Smooth muscle cell (in vitro differentiated cells): ENCODE results near the gene DEPDC5. TPM values are rescaled to one million over a fixed set of nuclear protein-coding genes. Genes with fewer than 3 reads are reported as not detected.

Source experiments
- DNase-seq: peaks from one replicate; lab custom pipeline; 2025; ENCODE audit not compliant: unreplicated experiment; lab: John Stamatoyannopoulos, UW
- H2AFZ ChIP-seq: fragments of 200-600 bp; sonication (generic); 2 replicates; pipeline ENCODE4 v1.6.0; 2016; ENCODE audit warnings: antibody characterized with exemption, low read depth, mild to moderate bottlenecking
- H3F3A ChIP-seq: fragments of 200-600 bp; sonication (generic); 2 replicates; pipeline ENCODE4 v1.6.0; 2017; ENCODE audit warnings: antibody characterized with exemption, low read depth
- H3K27ac ChIP-seq: fragments of 200-600 bp; sonication (generic); 2 replicates; pipeline ENCODE4 v1.5.1; 2016; ENCODE audit warnings: low read depth, mild to moderate bottlenecking
- H3K27me3 ChIP-seq: fragments of 200-600 bp; sonication (generic); 2 replicates; pipeline ENCODE4 v1.6.1; 2016; ENCODE audit warnings: low read depth, mild to moderate bottlenecking
- H3K36me3 ChIP-seq: fragments of 200-600 bp; sonication (generic); 2 replicates; pipeline ENCODE4 v1.5.1; 2016; ENCODE audit warnings: low read depth
- H3K4me1 ChIP-seq: fragments of 200-600 bp; sonication (generic); 2 replicates; pipeline ENCODE4 v1.5.1; 2016; ENCODE audit warnings: low read depth
- H3K4me2 ChIP-seq: fragments of 200-600 bp; sonication (generic); 2 replicates; pipeline ENCODE4 v1.6.0; 2016; ENCODE audit warnings: mild to moderate bottlenecking
- H3K4me3 ChIP-seq: fragments of 200-600 bp; sonication (generic); 2 replicates; pipeline ENCODE4 v1.5.1; 2016; ENCODE audit warnings: mild to moderate bottlenecking
- H3K79me2 ChIP-seq: fragments of 200-600 bp; sonication (generic); 2 replicates; pipeline ENCODE4 v1.6.0; 2016; ENCODE audit warnings: low read depth, mild to moderate bottlenecking
- H3K9ac ChIP-seq: fragments of 200-600 bp; sonication (generic); 2 replicates; pipeline ENCODE4 v1.6.0; 2016; ENCODE audit warnings: low read depth
- H3K9me3 ChIP-seq: fragments of 200-600 bp; sonication (generic); replicated peaks from 2 replicates; pipeline ENCODE4 v1.5.1; 2016; ENCODE audit warnings: low read depth
- H4K20me1 ChIP-seq: fragments of 200-600 bp; sonication (generic); 2 replicates; pipeline ENCODE4 v1.6.0; 2016; ENCODE audit warnings: low read depth
- CTCF ChIP-seq: fragments of 200-600 bp; sonication (generic); IDR thresholded peaks from 2 replicates; pipeline ENCODE4 v1.5.1; 2017; ENCODE audit warnings: borderline replicate concordance, mild to moderate bottlenecking, antibody characterized with exemption; ENCODE audit not compliant: insufficient read depth, poor library complexity, severe bottlenecking
- WGBS: methylation state at CpG from one replicate; pipeline ENCODE4 v1.1.7; 2016; ENCODE audit warnings: low lambda C conversion rate; 5-methylcytosine and 5-hydroxymethylcytosine counted together
- polyA plus RNA-seq: library from polyadenylated mRNA; unstranded; fragments of >200 nt; fragmentation: Nextera tagmentation; extraction: Ambion mirVana; gene quantifications from 2 replicates; pipeline ENCODE4 v1.2.1, GENCODE V29; 2016
- total RNA-seq: library from RNA; depleted of rRNA; stranded (reverse); fragments of >200 nt; gene quantifications from 2 replicates; pipeline ENCODE4 v1.2.3, GENCODE V29; 2014

The DEPDC5 gene
- total and polyA plus RNA-seq, 2 experiments from 2014 or later: 8.5 to 11.6 TPM

- Histone ChIP-seq H3K36me3 (no peaks in the 10 kb centered on the region), H4K20me1 (peaks cover 73% of the 10 kb centered on the region), H3K4me1 (peaks cover 6% of the 10 kb centered on the region), H3K9me3 (no peaks in the 10 kb centered on the region), H3K9ac (no peak overlapping the region), H3K4me3 (no peak overlapping the region), H3K27me3 (no peaks in the 10 kb centered on the region), H3K79me2 (peaks cover 93% of the 10 kb centered on the region), H2AFZ (no peak overlapping the region), H3K27ac (no peak overlapping the region), H3K4me2 (no peak overlapping the region), H3F3A (no peaks in the 10 kb centered on the region)
- no peak for DNase-seq
- no peak for TF ChIP-seq CTCF
- 64% methylated on average over 3 of the region's 3 CpGs for WGBS
These were observed 11.7 kb upstream of the DEPDC5 start for GRCh38 chr22:31742115-31742514.

GRCh38 chr22:31742682-31743081, 11.1 kb upstream of the DEPDC5 start:
- H3F3A ChIP-seq: no peaks in the 10 kb centered on the region
- WGBS: 100% methylated on average over 2 of the region's 2 CpGs
- H3K79me2 ChIP-seq: peaks cover 95% of the 10 kb centered on the region
- no peak overlapping the region for H3K4me3 ChIP-seq
- H3K4me1 ChIP-seq: peaks cover 11% of the 10 kb centered on the region
- no peak for DNase-seq
- no peak overlapping the region for H3K27ac ChIP-seq
- H3K9ac ChIP-seq: no peak overlapping the region
- H3K9me3 ChIP-seq: no peaks in the 10 kb centered on the region
- peaks cover 67% of the 10 kb centered on the region for H4K20me1 ChIP-seq
- H3K4me2 ChIP-seq: no peak overlapping the region
- H3K36me3 ChIP-seq: no peaks in the 10 kb centered on the region
- no peak for TF ChIP-seq CTCF
- H2AFZ ChIP-seq: no peak overlapping the region
- H3K27me3 ChIP-seq: no peaks in the 10 kb centered on the region

- 95% methylated on average over 7 of the region's 7 CpGs for whole genome bisulfite sequencing
- no peak overlapping the region for H2AFZ ChIP-seq
- H3K9me3 ChIP-seq: no peaks in the 10 kb centered on the region
- H3K9ac ChIP-seq: no peak overlapping the region
- DNase-seq: no peak
- peaks cover 21% of the 10 kb centered on the region for H3K4me1 ChIP-seq
- H3K79me2 ChIP-seq: peaks cover 95% of the 10 kb centered on the region
- no peak overlapping the region for H3K4me3 ChIP-seq
- no peak overlapping the region for H3K27ac ChIP-seq
- H4K20me1 ChIP-seq: peaks cover 55% of the 10 kb centered on the region
- H3F3A ChIP-seq: no peaks in the 10 kb centered on the region
- no peak for TF ChIP-seq CTCF
- H3K27me3 ChIP-seq: no peaks in the 10 kb centered on the region
- no peak overlapping the region for H3K4me2 ChIP-seq
- H3K36me3 ChIP-seq: no peaks in the 10 kb centered on the region
These were observed 9.9 kb upstream of the DEPDC5 start for GRCh38 chr22:31743871-31744270.

GRCh38 chr22:31747441-31747840, 6.4 kb upstream of the DEPDC5 start:
- H4K20me1 ChIP-seq: peaks cover 22% of the 10 kb centered on the region
- no peak for TF ChIP-seq CTCF
- peaks cover 69% of the 10 kb centered on the region for H3K79me2 ChIP-seq
- WGBS: 76% methylated on average over 4 of the region's 4 CpGs
- no peaks in the 10 kb centered on the region for H3K27me3 ChIP-seq
- H3K4me1 ChIP-seq: peaks cover 26% of the 10 kb centered on the region
- H3K9me3 ChIP-seq: no peaks in the 10 kb centered on the region
- H3F3A ChIP-seq: no peaks in the 10 kb centered on the region
- no peak overlapping the region for H3K9ac ChIP-seq
- H3K27ac ChIP-seq: no peak overlapping the region
- no peak overlapping the region for H2AFZ ChIP-seq
- no peak overlapping the region for H3K4me3 ChIP-seq
- H3K4me2 ChIP-seq: no peak overlapping the region
- H3K36me3 ChIP-seq: no peaks in the 10 kb centered on the region
- DNase-seq: no peak
